CD4-positive, alpha-beta T cell treated with Interleukin-2 at 100 ng/mL for 4 hours (primary cell): ENCODE results near the gene WWP2.

Source experiments
- DNase-seq: peaks from one replicate; pipeline ENCODE4 v3.0.0-alpha.2; 2020; ENCODE audit warnings: low spot score

Gene WWP2

DNA sequence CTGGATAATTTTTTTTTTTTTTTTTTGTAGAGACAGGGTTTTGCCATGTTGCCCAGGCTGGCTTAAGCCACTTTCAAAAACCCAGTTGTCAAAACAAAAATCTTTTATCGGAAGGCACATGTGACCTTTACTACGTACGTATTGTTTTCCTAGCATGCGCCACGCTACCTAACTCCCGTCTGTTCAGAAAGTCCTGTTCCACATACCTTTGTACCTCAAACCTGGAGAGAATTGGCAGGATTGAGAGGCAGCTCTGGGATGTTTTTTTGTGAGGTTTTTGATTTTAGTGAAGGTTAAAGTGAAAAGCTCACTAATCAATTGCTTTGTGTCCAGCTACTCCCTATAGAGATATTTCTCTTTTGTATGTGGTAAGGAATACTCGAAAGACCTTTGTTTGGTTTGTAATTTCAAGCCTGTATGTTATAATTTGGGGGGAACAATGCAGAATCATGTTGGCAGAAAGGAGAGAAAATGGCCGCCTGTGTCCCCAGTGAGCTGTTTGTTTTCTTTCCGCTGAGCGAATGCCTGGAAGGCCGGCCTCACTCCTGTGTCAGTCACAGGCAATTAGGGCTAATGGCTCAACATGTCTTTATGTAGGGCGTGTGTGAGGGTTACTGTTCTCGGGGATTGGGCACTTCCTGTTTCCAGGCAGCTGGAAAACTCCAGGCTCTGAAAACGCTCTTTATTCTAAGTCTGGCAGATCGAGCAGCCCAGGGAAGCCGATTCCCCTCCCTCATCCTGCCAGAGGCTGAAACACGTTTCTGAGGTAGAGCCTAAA is 128.2 kb downstream of the WWP2 start:
- DNase-seq = no peak

DNA sequence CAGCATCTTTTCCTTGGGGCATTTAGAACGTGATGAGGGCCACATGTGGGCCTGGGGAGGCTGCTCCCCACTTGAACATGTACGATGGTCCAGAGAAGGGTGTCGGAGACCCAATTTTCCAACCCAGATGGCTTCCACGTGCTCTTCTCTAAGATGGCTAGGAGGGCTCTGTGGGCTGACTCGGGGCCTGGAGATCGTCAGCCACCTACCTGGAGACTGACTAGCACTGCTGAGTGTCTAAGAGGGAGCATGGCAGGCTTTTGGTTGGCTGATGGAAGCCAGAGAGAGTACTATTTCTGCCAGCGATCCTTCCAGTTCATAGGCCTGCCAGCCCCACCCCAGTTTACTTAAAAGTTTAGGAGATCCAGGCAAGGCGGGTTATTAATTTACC is 128.8 kb downstream of the WWP2 start:
- no peak for DNase-seq

DNA sequence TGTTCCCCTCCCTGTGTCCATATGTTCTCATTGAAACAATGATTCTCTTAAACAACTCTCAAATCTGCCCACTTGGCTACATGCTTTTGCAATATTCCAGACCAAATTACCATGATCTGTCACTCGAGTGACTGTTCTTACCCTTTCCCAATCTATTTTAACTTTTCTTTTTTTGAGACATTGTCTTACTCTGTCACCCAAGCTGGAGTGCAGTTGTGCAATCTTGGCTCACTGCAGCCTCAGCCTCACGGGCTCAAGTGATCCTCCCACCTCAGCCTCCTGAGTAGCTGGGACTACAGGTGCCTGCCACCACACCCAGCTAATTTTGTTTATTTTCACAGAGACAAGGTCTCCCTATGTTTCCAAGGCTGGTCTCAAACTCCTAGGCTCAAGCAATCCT is 130.2 kb downstream of the WWP2 start:
- DNase-seq = no peak

DNA sequence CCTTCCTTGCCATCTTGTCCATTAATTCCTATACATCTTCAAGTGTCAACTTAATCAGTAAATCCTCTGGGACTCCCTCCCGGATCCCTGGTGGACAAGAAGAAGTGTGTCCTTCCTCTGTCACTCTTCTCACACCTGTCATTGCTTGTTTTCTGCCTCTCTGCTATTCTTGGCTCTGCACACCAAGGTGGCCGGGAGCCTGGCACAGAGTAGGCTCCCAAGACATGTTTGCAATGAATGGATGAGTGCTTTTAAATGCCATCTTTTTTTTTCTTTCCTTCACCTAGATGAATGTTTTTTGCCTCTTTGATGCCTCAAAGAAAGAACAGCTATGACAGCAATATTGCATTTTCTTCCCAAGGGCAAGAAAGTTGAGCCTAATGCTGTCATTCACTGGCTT is 131.0 kb downstream of the WWP2 start:
- DNase-seq = no peak

DNA sequence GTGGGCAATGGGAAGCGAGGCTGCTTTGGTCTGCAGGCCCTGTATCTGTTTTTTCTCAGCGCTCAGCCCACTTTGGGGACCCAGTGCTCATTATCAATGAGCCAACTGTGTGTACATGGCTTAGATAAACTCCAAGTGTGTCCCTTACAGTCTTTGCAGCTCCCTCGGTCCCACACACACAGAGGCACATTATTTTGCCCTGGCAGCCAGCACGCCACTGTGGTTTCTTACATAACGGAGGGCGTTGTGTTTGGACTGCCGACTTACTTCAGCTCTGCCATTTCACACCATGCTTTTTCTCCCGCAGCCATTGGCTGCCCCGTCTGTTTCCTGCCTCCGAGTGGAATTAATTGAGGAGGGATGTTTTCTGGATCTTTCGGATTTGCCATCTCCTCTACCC is 132.5 kb downstream of the WWP2 start:
- DNase-seq = no peak

DNA sequence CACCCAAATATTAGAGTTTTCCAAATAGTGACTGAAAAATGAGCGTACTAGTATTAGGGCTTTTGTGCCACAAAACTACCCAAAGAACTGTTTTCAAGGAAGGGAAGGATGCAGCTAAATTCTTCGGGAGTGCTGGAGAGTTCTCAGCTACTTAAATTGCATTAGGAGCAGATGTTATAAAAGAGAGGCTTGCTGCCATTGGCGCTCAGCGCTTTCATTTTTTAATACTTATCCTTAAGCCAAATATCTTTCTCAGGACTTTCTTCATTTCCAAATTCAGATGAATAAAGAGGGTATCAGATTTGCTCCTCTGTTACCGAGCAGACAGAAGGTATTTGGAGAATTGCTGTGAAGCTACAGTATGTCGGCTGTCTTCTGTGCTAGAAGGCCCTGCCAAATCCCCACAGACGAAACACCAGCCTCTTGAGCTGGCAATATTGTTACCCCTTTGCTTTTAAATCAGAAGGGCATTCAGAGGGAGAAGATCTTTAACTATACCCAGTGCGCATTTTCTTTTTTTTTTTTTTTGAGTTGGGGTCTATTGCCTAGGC is 141.8 kb downstream of the WWP2 start:
- no peak for DNase-seq

DNA sequence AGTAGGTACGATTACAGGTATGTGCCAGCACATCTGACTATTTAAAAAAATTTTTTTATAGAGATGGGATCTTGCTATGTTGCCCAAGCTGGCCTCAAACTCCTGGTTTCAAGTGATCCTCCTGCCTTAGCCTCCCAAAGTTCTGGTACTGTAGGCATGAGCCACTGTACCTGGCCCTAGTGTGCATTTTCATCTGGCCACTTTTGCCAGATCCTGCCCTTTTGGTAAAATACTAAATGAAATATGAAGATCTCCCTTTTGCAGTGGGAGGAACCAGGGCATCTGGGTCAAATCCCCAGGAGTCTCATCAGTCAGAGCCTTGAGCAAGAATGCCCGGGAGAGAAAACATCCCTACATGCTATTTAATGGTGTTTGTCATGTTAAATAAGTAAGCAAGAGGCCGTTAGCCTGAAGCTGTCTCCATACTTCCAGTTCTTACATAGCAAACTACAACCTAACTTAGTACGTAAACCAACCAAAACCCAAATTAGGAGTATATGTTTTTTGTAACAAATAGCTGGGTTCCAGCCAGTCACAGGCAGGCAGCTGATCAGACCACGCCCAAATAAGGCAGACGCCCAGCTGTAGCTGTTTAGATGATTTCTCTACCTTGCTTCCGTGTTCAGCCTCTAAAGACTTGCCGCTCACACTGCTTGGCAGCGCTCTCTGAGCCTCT is 142.5 kb downstream of the WWP2 start:
- DNase-seq = no peak

DNA sequence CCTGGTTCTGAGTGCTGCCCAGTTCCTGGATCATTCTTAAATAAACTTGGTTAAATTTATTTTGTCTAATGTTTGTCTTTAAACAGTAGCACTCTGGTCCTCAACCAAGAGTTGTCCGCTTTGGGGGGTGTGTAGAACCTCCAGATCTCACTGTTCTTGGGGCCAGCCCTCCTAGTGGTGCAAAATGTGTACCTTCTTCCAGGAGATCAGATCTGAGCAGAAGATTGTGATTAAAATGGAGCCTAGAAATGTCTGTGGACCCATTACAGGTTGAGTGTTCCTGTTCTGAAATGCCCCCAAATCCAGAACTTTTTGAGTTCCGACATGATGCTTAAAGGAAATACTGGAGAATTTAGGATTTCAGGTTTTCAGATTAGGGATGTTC is 143.0 kb downstream of the WWP2 start:
- no peak for DNase-seq

DNA sequence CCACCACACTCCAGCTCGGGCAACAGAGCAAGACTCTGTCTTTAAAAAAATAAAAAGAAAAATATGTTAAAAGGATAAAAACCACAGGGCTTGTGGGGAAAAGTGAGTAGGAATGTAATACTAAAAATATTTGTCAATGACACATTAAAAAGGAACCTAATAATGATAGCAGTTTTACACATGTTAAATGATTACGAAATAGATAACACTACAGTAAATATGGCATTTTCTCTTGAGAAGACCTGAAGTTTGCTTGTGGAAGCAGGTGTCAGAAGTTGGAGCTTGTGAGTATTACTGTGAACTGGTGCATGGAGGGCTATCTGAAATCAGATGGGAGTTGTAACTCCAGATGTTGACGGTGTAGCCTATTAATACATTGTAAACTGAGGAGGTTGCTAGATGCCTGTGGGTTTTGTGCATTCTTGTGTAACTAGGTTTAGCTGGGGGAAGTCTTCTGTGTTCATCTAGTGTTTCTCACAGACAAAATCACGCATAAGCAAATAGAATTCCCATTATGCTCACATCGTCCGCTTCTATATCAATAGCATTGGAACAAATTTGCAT is 144.8 kb downstream of the WWP2 start:
- no peak for DNase-seq

DNA sequence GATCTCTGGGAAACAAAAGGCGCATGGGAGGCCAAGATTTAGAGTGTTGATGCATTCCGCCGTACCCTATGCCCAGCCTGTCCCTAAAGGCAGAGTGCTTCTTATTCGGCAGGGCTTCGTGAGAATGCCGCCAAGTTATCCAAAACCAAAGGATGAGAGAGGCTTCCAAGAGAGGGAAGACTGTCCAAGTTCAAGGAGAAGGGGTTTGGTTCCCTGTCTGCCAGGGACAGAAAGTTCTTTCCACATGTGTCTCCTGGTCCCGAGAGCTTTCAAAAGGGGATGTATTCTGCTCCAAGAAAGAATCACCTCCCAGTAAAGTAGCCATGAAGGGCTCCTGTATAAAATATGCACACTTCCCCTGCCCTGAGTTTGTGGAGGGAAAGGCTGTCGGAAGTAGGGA is 146.9 kb downstream of the WWP2 start:
- no peak for DNase-seq

DNA sequence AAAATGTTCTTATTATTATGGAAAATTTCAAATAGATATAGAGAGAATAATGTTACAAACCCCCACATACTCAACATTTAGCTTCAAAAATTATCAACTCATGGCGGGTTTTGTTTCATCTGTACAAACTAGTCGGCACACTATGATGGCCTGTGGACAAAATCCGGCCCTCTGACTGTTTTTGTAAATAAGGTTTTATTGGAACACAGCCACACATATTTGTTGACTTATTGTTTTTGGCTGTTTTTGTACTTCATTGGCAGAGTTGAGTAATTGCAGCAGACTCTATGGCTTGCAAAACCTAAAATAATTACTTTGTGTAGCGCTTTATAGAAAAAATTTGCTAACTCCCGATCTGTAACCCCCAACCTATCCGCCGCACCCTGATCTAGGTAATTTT is 147.6 kb downstream of the WWP2 start:
- no peak for DNase-seq

DNA sequence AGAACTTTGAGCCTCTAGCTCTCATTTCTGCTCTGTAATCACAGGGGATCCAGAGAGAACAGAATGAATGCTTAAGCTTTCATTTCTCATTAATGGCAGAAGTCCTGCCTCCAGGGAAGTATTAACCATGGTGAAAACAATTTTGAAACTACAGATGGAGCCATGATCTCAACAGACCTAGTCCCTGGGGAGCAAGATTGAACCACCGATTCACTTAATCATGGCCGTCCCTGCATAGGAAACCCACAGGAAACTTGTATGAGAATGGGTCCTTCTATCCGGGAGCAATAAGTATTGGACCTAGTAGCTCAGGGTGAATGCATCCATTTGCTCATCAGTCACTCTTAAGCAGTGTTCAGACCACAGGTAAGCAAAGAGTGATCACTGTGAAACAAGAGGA is 148.8 kb downstream of the WWP2 start:
- DNase-seq = no peak

DNA sequence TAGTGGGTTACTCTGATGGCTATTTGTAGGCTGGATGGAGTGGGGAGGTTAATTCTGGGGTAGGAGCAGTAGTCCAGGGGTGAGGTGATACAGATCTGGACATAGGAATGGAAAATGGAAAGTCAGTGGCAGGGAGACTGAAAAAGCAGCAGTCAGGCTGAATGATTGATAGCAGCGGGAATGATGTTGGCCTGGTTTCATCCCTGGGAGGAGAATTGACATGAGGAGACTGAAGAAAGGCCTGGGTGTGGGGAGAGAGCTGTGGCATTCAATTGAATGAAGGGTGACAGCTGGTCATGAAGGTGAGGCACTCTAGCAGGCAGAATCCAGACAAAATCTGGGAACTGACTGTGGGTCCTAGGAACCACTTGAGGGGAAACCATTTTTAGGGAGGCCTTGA is 154.3 kb downstream of the WWP2 start:
- DNase-seq = no peak

DNA sequence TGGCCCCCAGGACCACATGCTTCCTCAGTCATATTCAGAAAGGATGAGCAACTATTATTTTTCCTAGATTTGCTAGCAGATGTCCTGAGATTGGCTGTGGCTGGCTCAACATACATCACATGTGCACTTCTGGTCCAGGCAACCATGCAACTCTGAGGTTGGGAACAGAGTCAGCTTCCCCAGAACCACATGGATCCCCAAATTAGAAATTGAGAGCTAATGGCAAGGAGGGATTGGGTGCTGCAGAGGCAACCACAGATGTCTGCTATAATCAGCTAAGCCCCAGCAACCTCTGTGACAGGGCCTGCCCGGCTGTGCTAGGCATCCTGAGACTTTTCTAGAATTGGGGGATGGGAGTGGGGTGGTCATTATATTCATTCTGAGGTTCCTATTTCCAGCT is 155.2 kb downstream of the WWP2 start:
- DNase-seq = no peak

DNA sequence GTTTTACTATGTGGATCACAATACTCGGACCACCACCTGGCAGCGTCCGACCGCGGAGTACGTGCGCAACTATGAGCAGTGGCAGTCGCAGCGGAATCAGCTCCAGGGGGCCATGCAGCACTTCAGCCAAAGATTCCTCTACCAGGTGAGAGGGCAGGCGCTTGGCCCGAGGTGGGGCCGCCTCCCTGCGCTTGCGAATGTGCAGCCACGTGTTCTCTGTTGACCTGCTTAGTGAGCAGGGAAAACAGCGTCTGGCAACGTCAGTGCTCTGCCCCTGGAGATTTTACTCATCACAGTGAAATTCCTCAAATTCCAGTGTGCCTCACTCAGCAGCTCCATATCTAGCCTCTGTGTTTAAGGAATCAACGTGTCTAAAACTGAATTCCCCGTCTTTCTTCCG is 155.6 kb downstream of the WWP2 start:
- DNase-seq = no peak

DNA sequence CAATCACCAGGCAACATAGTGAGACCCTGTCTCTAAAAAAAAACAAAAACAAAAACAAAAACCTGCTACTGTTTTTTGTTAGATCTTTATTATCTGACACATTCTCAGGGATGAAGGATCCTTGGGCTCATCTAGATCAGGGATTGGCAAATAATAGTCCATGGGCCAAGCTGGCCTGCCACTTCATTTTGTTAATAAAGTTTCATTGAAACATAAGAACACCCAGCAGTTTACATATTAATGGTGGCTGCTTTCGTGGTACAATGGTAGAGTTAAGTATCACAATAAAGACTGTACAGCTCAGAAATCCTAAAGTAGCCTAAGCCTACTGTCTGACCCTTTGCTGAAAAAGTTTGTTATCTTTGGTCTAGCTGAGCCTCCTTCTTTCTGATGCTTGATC is 156.1 kb downstream of the WWP2 start:
- no peak for DNase-seq

DNA sequence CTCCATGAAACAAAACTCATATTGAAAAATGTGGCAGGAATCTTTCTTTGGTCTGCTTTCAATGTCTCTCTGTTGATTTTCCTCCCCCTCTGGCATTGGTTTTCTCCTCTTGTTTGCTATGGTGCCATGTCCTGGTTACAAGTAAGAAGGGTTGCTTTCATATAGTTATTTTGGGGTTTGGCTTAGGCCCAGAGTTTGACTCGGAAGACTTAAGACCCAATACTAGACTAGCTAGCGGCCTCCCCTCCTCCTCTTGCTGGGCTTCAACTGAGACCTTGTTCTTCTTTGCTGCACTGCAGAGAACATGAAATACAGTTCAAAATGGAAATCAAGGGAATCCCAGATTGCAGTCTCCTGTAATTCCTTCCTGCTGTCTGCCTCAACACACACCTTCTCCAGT is 159.0 kb downstream of the WWP2 start:
- DNase-seq = no peak

DNA sequence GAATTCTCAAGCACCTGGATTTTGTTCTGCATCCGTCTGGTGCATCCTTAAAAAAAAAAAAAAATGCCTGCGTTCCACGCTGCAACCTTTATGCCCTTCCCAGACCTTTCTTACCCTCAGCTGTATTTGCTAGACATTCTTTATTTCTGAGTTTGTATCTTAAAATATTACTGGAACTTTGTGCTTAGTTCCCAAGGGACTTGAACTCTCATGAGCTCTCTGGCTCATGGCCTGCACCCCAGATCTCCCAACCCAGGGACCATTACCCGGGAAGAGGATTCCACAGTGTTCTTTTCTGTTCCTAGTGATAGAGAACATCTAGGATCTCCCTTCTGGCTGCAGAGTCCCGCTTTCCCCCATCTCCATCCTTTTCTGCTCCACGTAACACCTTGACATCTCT is 160.1 kb downstream of the WWP2 start:
- DNase-seq = no peak

DNA sequence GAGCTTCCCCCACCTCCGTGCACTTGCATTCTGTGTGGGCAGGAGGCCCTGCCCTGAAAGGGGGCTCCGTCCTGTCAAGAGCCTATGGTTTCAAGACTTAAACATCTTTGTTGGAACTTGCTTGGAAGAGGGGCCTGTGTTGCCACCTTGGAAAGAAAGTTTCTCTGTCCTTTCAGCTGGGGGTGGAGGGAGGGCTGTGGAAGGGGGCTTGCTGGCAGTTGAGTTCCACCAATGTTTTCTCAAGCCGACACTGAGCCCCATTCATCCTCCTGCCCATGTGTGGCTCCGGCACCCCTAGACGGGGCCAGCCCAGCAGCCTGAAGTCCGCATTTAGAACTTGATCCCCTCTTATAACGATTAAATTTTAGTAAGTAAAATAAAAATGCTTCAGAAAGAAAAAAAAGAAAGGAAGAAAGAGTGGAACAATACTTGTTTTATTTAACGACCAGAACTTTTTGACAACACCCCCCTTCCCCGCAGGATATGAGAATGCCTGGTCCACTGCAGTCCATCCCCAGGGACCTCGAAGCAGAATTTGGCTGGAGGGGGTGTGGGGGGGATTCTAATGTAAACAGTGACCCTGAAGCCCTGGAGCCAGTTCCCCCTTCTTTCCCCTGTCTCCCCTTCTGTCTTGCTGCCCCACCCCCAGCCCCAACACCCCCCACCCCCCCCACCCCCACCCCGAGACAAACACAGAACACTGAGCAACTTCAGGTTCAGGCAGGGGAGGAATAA is 162.1 kb downstream of the WWP2 start:
- no peak for DNase-seq

DNA sequence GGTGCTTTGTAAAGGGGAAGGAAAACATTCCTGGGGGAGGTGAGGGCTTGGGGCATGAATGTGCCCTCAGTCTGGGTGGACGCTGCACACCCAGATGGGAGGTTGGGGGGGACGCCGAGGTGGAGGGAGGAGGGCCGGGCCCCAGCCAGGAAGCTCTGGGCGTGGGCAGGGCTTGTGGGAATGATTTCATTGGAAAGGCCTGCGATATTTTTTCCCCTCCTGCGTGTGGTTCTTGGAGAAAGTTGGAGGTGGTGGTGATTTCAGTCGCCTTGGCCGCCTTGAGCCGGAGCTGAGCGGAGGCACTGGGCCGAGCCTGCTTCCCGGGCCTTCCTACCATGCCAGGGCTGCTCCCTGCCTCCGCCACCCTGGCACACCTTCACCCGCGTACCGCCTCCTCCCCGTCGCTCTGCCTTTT is 162.7 kb downstream of the WWP2 start:
- no peak for DNase-seq

DNA sequence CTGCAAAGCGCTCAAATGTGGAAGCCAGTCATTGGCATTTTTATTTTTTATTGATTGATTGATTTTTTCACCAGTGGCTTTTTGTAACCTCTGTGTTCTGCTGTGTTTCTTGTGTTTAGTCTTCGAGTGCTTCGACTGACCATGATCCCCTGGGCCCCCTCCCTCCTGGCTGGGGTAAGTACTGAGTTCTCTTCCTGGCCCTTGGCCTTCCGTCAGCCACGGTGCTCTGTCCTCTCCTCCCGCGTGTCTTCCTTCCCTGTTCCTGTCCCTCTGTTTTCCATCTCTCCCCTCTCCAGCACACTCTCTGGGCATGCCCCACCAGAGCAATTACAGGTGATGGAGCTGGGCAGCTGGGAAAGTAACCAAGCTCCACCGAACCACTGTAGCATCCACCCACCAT is 163.2 kb downstream of the WWP2 start:
- DNase-seq = no peak

DNA sequence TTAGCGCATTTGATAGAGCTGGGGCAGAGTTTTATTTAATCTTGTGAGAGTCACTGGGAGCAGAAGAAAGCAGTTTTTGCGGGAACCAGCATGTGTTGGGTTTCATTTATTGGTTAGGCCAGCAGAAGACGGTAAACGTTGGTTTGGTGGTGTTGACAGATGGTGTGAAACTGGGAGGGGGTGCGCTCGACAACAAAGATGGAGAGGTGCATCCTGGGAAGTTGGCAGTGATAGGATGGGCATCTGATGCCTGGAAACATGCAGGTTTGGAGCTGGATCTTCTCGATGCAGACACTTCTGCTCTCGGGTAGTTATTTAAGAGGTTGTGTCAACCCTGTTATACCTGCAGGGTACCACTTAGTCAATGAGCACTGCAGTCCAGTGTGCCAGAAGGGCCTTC is 164.1 kb downstream of the WWP2 start:
- DNase-seq = no peak
